Erythroblast (primary cell): ENCODE results near the gene CCL3.

ENCODE experiments used
- DNase-seq, 2 experiments: peaks; one replicate each; lab custom pipeline; 2025; lab: John Stamatoyannopoulos, UW
- GATA1 ChIP-seq: IDR thresholded peaks from 2 replicates; pipeline ENCODE4 v1.6.1; 2011; ENCODE audit warnings: low read depth, mild to moderate bottlenecking, control low read depth, low read length, moderate library complexity
- POLR2A ChIP-seq: IDR thresholded peaks from 2 replicates; pipeline ENCODE4 v1.6.1; 2011; ENCODE audit warnings: mild to moderate bottlenecking, low read length

CCL3 gene

GRCh38 chr17:36089888-36090836, at the start of gene CCL3:
Gene CCL3, minus strand, starts transcription at chr17:36090143. Its CDS starts 85 bp downstream, at chr17:36090058.
- DNase-seq, result no peak
- TF ChIP-seq GATA1 (no peak), POLR2A (no peak)

DNA sequence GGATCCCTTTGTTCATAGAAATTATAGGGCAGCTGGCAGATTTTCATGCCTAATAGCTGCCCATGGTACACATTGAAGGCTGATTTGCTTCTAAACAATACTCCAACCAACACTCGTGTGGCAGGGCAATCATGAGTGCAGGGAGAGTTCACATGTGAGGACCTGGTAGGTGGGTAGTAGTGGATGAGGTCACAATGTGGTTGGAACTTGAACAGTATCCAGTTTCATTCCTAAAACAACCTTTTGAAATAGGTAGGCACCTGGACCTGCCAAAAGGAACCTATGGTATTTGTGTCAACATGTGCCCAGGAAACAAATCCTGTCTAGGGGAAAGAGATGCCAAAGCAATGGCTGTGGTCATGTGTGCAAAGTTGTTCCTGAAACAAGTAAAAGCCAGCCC, 46.5 kb upstream of the CCL3 start:
- TF ChIP-seq POLR2A (no peak), GATA1 (no peak)
- no peak for DNase-seq

GRCh38 chr17:36136036-36136435, 46.1 kb upstream of the CCL3 start:
- TF ChIP-seq GATA1, result no peak
- no peak for TF ChIP-seq POLR2A
- no peak for DNase-seq

- TF ChIP-seq GATA1 (no peak), POLR2A (no peak)
- DNase-seq, result no peak
Observed at GRCh38 chr17:36135465-36135864, 45.5 kb upstream of the CCL3 start.

GRCh38 chr17:36133602-36134236, 43.8 kb upstream of the CCL3 start:
- no peak for TF ChIP-seq GATA1
- no peak for TF ChIP-seq POLR2A
- DNase-seq, result no peak

- no peak for DNase-seq
- TF ChIP-seq POLR2A, result no peak
- TF ChIP-seq GATA1, result no peak
Observed at GRCh38 chr17:36132421-36132831, 42.5 kb upstream of the CCL3 start.

GRCh38 chr17:36131931-36132330, 42.0 kb upstream of the CCL3 start:
- no peak for TF ChIP-seq POLR2A
- TF ChIP-seq GATA1, result no peak
- no peak for DNase-seq

GRCh38 chr17:36131421-36131820, 41.5 kb upstream of the CCL3 start:
- no peak for DNase-seq
- no peak for TF ChIP-seq GATA1
- no peak for TF ChIP-seq POLR2A

GRCh38 chr17:36130346-36130745, 40.4 kb upstream of the CCL3 start:
- TF ChIP-seq POLR2A (no peak), GATA1 (no peak)
- no peak for DNase-seq

DNA sequence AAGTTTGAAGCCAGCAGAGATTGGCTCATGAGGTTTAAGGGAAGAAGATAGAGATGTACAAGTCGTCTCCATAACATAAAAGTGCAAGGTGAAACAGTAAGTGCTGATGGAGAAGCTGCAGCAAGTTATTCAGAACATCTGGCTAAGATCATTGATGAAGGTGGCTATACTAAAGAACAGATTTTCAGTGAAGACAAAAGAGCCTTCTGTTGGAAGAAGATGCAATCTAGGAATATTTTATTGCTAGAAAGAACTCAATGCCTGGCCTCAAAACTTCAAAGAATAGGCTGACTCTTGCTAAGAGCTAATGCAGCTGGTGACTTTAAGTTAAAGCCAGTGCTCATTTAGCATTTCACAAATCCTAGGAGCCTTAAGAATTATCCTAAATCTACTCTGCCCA, 39.7 kb upstream of the CCL3 start:
- DNase-seq, result no peak
- no peak for TF ChIP-seq GATA1
- TF ChIP-seq POLR2A, result no peak

GRCh38 chr17:36128411-36128978, 38.6 kb upstream of the CCL3 start:
- no peak for TF ChIP-seq POLR2A
- no peak for TF ChIP-seq GATA1
- no peak for DNase-seq

DNA sequence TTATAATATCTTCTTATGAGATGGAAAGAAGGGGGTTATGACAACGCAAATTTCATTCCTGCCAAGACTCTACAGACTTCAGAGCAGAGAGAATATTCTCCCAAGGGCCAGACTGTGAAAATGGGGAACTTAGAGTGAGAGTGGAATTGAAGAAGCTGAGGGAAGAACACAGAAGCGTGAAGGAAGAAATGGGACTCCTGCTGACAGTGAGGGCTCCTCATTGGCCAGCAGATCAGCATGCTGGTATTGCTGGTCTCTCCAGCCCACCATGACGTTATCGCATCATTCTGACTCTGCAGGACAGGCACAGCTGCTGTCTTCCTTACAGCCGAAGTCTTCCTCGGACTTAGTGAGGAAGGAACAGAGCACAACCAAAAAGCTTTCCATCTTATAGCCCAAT, 38.0 kb upstream of the CCL3 start:
- TF ChIP-seq GATA1 (no peak), POLR2A (no peak)
- DNase-seq, result no peak

GRCh38 chr17:36127199-36127893, 37.4 kb upstream of the CCL3 start:
- DNase-seq, result no peak
- no peak for TF ChIP-seq GATA1
